ENCODE data around the gene ACTG2.

- TF ChIP-seq CTCF (optimal IDR thresholded peaks at IDR 0.05 in 1 of 3, IDR thresholded peaks at IDR 0.05 in 1 of 3, conservative IDR thresholded peaks at IDR 0.05 in 1 of 3; ENCODE audit: extremely low read depth in 1 of 3, insufficient read depth in 2 of 3, low read length in 3 of 3) (peak in 1 of 3 experiments; percentile 4), EZH2 (IDR thresholded peaks at IDR 0.05; ENCODE audit: low read length) (no peak)
Measured at GRCh38 chr2:73921581-73921980, 28.8 kb downstream of the ACTG2 start.

All from keratinocyte (primary cell).